ENCODE data around the gene AKT1S1.
"Not testable (repeated sequence)": the region's sequence is repeated elsewhere in the genome, so short reads cannot be mapped to it uniquely, and the experiment has no call there.

AKT1S1 gene

GRCh38 chr19:49877020-49877878, at the start of gene AKT1S1, which contains the start of gene TBC1D17:
TSS of gene AKT1S1 (minus strand) at chr19:49877355. CDS start at chr19:49873295, 4,060 bp downstream.
TSS of gene TBC1D17 (plus strand) at chr19:49877702. CDS start at chr19:49877724, 22 bp downstream.
- DNase-seq (ENCODE audit: low read depth), result peak; percentile 96

GRCh38 chr19:49926515-49926914, 49.4 kb upstream of the AKT1S1 start:
- DNase-seq (ENCODE audit: low read depth), result no peak

GRCh38 chr19:49925486-49925885, 48.3 kb upstream of the AKT1S1 start:
- DNase-seq (ENCODE audit: low read depth), result no peak

GRCh38 chr19:49924881-49925210, 47.7 kb upstream of the AKT1S1 start:
- not testable (repeated sequence) for DNase-seq (ENCODE audit: low read depth)

- no peak for DNase-seq (ENCODE audit: low read depth)
Observed at GRCh38 chr19:49924004-49924880, 47.1 kb upstream of the AKT1S1 start.

GRCh38 chr19:49923055-49924003, 46.2 kb upstream of the AKT1S1 start:
- DNase-seq (ENCODE audit: low read depth), result no peak

GRCh38 chr19:49921871-49922795, 45.0 kb upstream of the AKT1S1 start:
- no peak for DNase-seq (ENCODE audit: low read depth)

GRCh38 chr19:49920624-49921363, 43.6 kb upstream of the AKT1S1 start:
- no peak for DNase-seq (ENCODE audit: low read depth)

- DNase-seq (ENCODE audit: low read depth), result no peak
Observed at GRCh38 chr19:49918089-49918488, 40.9 kb upstream of the AKT1S1 start.

- no peak for DNase-seq (ENCODE audit: low read depth)
Observed at GRCh38 chr19:49916839-49917733, 39.9 kb upstream of the AKT1S1 start.

- no peak for DNase-seq (ENCODE audit: low read depth)
Observed at GRCh38 chr19:49915271-49915670, 38.1 kb upstream of the AKT1S1 start.

- no peak for DNase-seq (ENCODE audit: low read depth)
Observed at GRCh38 chr19:49913720-49914119, 36.6 kb upstream of the AKT1S1 start.

- no peak for DNase-seq (ENCODE audit: low read depth)
Observed at GRCh38 chr19:49912965-49913685, 36.0 kb upstream of the AKT1S1 start.

- no peak for DNase-seq (ENCODE audit: low read depth)
Observed at GRCh38 chr19:49911381-49912145, 34.4 kb upstream of the AKT1S1 start.

GRCh38 chr19:49910179-49910578, 33.0 kb upstream of the AKT1S1 start:
- DNase-seq (ENCODE audit: low read depth), result no peak

- no peak for DNase-seq (ENCODE audit: low read depth)
Observed at GRCh38 chr19:49908480-49909420, 31.6 kb upstream of the AKT1S1 start.

Measured in activated T-helper 9 cell treated with anti-CD3 and anti-CD28 coated beads, Interleukin-2, amount 50 U/mL, for 16 hours (primary cell).